SK-N-SH treated with all-trans-retinoic acid at 6 μM for 48 hours (cell line): Measurements from ENCODE around the gene MPP3.
A peak's percentile ranks its signal among the peaks of the same experiment; 100 is the strongest.

Source experiments
- ATAC-seq: fragments of 200-7000 bp; cut with Tn5 transposase; 3 replicates; pipeline ENCODE4 v1.9.1; 2020; ENCODE audit warnings: mild to moderate bottlenecking, moderate library complexity
- ARNTL ChIP-seq: fragments of 450-650 bp; formaldehyde crosslinking; IDR thresholded peaks from 2 replicates; pipeline ENCODE4 v1.5.0; 2020; ENCODE audit warnings: low read depth, mild to moderate bottlenecking, moderate library complexity, borderline replicate concordance
- CREB5 ChIP-seq: fragments of 250-450 bp; sonication (Bioruptor Pico); IDR thresholded peaks from 2 replicates; pipeline ENCODE4 v1.5.1; 2020; ENCODE audit warnings: low read depth, mild to moderate bottlenecking, moderate library complexity
- CSRNP3 ChIP-seq: fragments of 250-450 bp; sonication (Bioruptor Pico); IDR thresholded peaks from 2 replicates; pipeline ENCODE4 v1.5.1; 2021; ENCODE audit warnings: mild to moderate bottlenecking, moderate library complexity
- ISL1 ChIP-seq: fragments of 250-450 bp; sonication (Bioruptor Pico); IDR thresholded peaks from 2 replicates; pipeline ENCODE4 v2.1.2; 2022; ENCODE audit warnings: mild to moderate bottlenecking, moderate library complexity
- OSR1 ChIP-seq: fragments of 250-450 bp; sonication (Bioruptor Pico); IDR thresholded peaks from 2 replicates; pipeline ENCODE4 v1.8.0; 2022; ENCODE audit warnings: moderate library complexity, mild to moderate bottlenecking, inconsistent platforms
- PATZ1 ChIP-seq: fragments of 250-450 bp; sonication (Bioruptor Pico); IDR thresholded peaks from 2 replicates; pipeline ENCODE4 v1.8.0; 2020; ENCODE audit warnings: mild to moderate bottlenecking, moderate library complexity, borderline replicate concordance
- PPARA ChIP-seq: fragments of 250-450 bp; sonication (Bioruptor Pico); IDR thresholded peaks from 2 replicates; pipeline ENCODE4 v1.5.0; 2020; ENCODE audit warnings: mild to moderate bottlenecking, borderline replicate concordance
- RARB ChIP-seq: fragments of 250-450 bp; sonication (Bioruptor Pico); IDR thresholded peaks from 2 replicates; pipeline ENCODE4 v1.8.0; 2021; ENCODE audit warnings: mild to moderate bottlenecking, moderate library complexity
- SNAI2 ChIP-seq: fragments of 250-450 bp; sonication (Bioruptor Pico); IDR thresholded peaks from 2 replicates; pipeline ENCODE4 v1.5.0; 2020; ENCODE audit warnings: mild to moderate bottlenecking, moderate library complexity
- TCF4 ChIP-seq: fragments of 250-450 bp; sonication (Bioruptor Pico); IDR thresholded peaks from 2 replicates; pipeline ENCODE4 v1.8.0; 2021; ENCODE audit warnings: mild to moderate bottlenecking, moderate library complexity, borderline replicate concordance
- TOX ChIP-seq: fragments of 250-450 bp; sonication (Bioruptor Pico); IDR thresholded peaks from 2 replicates; pipeline ENCODE4 v1.8.0; 2021; ENCODE audit warnings: mild to moderate bottlenecking, moderate library complexity, borderline replicate concordance
- ZFP30 ChIP-seq: fragments of 450-650 bp; formaldehyde crosslinking; IDR thresholded peaks from 2 replicates; pipeline ENCODE4 v1.5.0; 2022; ENCODE audit warnings: mild to moderate bottlenecking, moderate library complexity
- ZNF70 ChIP-seq: fragments of 450-650 bp; formaldehyde crosslinking; IDR thresholded peaks from 2 replicates; pipeline ENCODE4 v1.5.0; 2020; ENCODE audit warnings: mild to moderate bottlenecking, moderate library complexity
- TF ChIP-seq, protein P1 (sequence below): fragments of 250-450 bp; sonication (Bioruptor Pico); IDR thresholded peaks from 2 replicates; pipeline ENCODE4 v1.5.0; 2020; ENCODE audit warnings: mild to moderate bottlenecking, moderate library complexity
- TF ChIP-seq, protein P2 (sequence below): fragments of 250-450 bp; sonication (Bioruptor Pico); IDR thresholded peaks from 2 replicates; pipeline ENCODE4 v1.8.0; 2021; ENCODE audit warnings: low read depth, mild to moderate bottlenecking, moderate library complexity, borderline replicate concordance

Gene MPP3

GRCh38 chr17:43848601-43849000 is 15.7 kb upstream of the MPP3 start (continued):
- TF ChIP-seq, protein P1, sequence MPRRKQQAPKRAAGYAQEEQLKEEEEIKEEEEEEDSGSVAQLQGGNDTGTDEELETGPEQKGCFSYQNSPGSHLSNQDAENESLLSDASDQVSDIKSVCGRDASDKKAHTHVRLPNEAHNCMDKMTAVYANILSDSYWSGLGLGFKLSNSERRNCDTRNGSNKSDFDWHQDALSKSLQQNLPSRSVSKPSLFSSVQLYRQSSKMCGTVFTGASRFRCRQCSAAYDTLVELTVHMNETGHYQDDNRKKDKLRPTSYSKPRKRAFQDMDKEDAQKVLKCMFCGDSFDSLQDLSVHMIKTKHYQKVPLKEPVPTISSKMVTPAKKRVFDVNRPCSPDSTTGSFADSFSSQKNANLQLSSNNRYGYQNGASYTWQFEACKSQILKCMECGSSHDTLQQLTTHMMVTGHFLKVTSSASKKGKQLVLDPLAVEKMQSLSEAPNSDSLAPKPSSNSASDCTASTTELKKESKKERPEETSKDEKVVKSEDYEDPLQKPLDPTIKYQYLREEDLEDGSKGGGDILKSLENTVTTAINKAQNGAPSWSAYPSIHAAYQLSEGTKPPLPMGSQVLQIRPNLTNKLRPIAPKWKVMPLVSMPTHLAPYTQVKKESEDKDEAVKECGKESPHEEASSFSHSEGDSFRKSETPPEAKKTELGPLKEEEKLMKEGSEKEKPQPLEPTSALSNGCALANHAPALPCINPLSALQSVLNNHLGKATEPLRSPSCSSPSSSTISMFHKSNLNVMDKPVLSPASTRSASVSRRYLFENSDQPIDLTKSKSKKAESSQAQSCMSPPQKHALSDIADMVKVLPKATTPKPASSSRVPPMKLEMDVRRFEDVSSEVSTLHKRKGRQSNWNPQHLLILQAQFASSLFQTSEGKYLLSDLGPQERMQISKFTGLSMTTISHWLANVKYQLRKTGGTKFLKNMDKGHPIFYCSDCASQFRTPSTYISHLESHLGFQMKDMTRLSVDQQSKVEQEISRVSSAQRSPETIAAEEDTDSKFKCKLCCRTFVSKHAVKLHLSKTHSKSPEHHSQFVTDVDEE (CRISPR knock-in tag) = no peak

DNA sequence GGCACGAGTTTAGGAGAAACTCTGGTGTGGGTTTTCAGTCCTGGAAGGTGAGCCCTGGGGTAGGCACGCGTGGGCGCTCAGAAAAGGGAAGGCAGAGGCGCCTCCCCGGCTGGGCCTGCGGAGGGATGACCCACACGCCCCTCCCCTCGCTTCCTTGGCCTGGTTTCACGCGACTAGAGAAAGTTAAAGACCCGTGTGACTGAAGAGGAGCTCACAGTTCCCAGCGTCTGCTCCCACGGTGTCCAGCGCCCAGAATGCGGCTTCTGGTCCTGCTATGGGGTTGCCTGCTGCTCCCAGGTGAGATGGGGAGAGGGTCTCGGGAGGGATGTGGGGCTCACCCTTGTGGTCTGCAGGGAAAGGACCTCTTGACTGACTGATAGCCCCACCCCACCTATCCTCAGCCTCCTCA is 14.0 kb upstream of the MPP3 start, which contains the start of gene CD300LG:
TSS of gene CD300LG (plus strand) at position 214 of the 409 bp plus-strand sequence. CDS start at position 255, 41 bp downstream.
- no peak for TF ChIP-seq CSRNP3 (CRISPR knock-in tag)
- TF ChIP-seq ZFP30 (CRISPR knock-in tag) = no peak
- no peak for TF ChIP-seq RARB (CRISPR knock-in tag)
- no peak for TF ChIP-seq PATZ1 (CRISPR knock-in tag)
- TF ChIP-seq OSR1 (CRISPR knock-in tag) = no peak
- no peak for TF ChIP-seq TCF4 (CRISPR knock-in tag)
- TF ChIP-seq TOX (CRISPR knock-in tag) = no peak
- no peak for TF ChIP-seq CREB5
- TF ChIP-seq ISL1 (CRISPR knock-in tag) = no peak
- no peak for TF ChIP-seq SNAI2 (CRISPR knock-in tag)
- no peak for TF ChIP-seq ZNF70 (CRISPR knock-in tag)
- TF ChIP-seq, protein P2, sequence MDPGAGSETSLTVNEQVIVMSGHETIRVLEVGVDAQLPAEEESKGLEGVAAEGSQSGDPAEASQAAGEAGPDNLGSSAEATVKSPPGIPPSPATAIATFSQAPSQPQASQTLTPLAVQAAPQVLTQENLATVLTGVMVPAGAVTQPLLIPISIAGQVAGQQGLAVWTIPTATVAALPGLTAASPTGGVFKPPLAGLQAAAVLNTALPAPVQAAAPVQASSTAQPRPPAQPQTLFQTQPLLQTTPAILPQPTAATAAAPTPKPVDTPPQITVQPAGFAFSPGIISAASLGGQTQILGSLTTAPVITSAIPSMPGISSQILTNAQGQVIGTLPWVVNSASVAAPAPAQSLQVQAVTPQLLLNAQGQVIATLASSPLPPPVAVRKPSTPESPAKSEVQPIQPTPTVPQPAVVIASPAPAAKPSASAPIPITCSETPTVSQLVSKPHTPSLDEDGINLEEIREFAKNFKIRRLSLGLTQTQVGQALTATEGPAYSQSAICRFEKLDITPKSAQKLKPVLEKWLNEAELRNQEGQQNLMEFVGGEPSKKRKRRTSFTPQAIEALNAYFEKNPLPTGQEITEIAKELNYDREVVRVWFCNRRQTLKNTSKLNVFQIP = no peak

GRCh38 chr17:43846221-43846712 is 13.3 kb upstream of the MPP3 start:
- peak; percentile 100 for ATAC-seq
- no peak for TF ChIP-seq CREB5

More for the DNA sequence above, 14.0 kb upstream of the MPP3 start, which contains the start of gene CD300LG:
- ATAC-seq = no peak

GRCh38 chr17:43845766-43846165 is 12.8 kb upstream of the MPP3 start:
- TF ChIP-seq PPARA = no peak
- no peak for TF ChIP-seq CREB5
- no peak for TF ChIP-seq CSRNP3 (CRISPR knock-in tag)
- TF ChIP-seq ARNTL (CRISPR knock-in tag) = no peak
- TF ChIP-seq OSR1 (CRISPR knock-in tag) = no peak
- TF ChIP-seq, protein P2 = no peak
- no peak for TF ChIP-seq PATZ1 (CRISPR knock-in tag)
- no peak for ATAC-seq
